ENCODE data around the gene CCDC57.

CCDC57 gene

DNA sequence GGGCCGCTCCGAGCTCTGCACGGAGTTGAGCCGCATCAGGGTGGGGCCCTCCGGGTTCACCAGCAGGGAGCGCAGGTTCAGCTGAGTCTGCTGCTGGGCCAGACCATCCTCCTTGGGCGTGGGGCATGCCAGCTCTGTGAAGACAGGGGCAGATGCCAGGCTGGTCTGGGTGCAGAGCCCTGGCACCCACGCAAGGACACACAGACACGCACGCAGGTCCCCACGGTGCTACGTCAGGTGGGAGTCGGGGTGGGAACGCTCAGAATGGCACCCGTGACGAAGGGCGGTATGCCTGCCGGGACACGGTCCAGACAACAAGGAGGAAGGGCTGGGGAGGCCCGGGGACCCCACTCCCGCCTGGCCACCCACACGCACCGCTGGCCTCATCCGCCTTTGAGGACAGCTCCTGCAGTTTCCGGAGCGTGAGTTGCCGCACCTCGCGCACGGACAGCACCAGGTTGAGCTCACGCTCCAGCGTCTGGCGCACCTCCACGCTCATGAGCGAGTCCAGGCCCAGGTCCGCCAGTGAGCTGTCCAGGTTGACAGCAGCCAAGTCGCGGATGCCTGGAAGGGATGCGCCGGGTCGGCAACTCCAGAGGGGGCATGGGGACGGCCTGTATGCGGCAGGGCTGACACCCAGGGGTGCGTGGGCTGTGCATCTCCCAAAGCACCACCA is 131.7 kb downstream of the CCDC57 start:
- in situ Hi-C loops (cut with MboI; ENCODE audit: low pct_unique_long_range_greater_than_20kb, low sequenced_read_pairs): no loop called here
- no peak for DNase-seq

- in situ Hi-C loops (cut with MboI; ENCODE audit: low pct_unique_long_range_greater_than_20kb, low sequenced_read_pairs): no loop called here
- no peak for DNase-seq
Measured at GRCh38 chr17:82080048-82080788, 132.4 kb downstream of the CCDC57 start.

GRCh38 chr17:82079001-82079677 is 133.5 kb downstream of the CCDC57 start:
- no peak for DNase-seq
- in situ Hi-C loops (cut with MboI; ENCODE audit: low pct_unique_long_range_greater_than_20kb, low sequenced_read_pairs): no loop called here

DNA sequence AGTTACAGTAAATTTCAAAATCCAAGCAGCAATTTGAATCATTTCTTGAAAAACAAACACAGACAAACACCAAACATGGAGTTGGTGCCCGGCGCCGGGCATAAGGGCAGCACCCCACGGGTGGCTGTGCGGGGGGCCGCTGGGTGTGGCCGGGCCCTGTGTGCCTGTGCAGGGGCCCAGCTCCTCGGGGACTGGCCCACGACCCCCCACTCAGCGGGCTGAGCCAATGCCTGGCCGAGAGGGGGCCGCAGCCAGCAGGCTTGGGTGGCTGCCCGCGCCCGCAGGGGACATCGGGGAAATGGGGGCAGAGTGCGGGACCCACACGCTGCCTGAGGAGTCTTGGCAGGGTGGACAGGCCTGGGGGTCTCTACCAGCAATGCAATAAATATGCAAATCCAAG is 134.2 kb downstream of the CCDC57 start:
- DNase-seq: no peak
- in situ Hi-C loops (cut with MboI; ENCODE audit: low pct_unique_long_range_greater_than_20kb, low sequenced_read_pairs): no loop called here

GRCh38 chr17:82077617-82078358 is 134.9 kb downstream of the CCDC57 start:
- DNase-seq: no peak
- in situ Hi-C loops (cut with MboI; ENCODE audit: low pct_unique_long_range_greater_than_20kb, low sequenced_read_pairs): no loop called here

DNA sequence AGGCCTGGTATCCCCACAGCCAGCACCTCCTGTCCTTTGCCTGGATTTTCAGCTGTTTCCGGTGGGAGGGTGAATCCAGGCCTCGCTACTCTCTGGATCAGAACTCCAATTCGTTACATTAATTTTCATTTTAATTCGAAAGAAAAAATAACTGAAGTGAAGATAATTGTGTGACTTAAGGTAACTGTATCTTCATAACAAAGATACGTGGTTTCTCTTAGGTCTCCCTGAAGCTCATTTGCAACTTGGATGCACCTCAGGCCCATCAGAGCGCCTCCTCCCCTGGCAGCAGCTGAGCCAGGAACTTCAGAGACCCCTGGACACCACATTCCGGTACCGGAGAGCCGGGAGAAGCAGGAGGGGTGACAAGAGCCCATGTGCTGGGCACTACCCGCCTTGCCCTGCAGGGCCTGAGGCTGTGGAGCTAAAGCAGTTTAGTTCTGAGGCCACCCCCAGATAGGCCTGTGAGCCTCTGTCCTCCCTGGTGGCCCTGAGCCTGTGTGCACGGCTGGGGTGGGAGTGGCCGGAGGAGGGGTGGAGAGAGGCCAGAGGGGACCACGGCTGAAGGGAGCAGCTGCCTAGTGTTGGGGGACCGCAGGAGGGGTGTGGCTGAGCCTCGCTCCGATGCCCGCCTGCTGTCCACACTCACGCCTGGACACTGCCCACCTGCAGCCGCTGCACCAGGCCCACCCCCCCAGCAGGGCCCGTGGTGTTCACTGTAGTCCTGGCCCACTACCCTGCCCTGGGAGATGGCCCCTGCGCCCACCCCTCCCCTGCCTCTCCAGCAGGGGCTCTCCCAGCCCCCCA is 135.7 kb downstream of the CCDC57 start:
- in situ Hi-C loops (cut with MboI; ENCODE audit: low pct_unique_long_range_greater_than_20kb, low sequenced_read_pairs): no loop called here
- DNase-seq: no peak

GRCh38 chr17:82076018-82076784 is 136.4 kb downstream of the CCDC57 start:
- DNase-seq: no peak
- in situ Hi-C loops (cut with MboI; ENCODE audit: low pct_unique_long_range_greater_than_20kb, low sequenced_read_pairs): no loop called here

- in situ Hi-C loops (cut with MboI; ENCODE audit: low pct_unique_long_range_greater_than_20kb, low sequenced_read_pairs): no loop called here
- DNase-seq: no peak
Measured at GRCh38 chr17:82073446-82073845, 139.2 kb downstream of the CCDC57 start.

- DNase-seq: no peak
- in situ Hi-C loops (cut with MboI; ENCODE audit: low pct_unique_long_range_greater_than_20kb, low sequenced_read_pairs): no loop called here
Measured at GRCh38 chr17:82072827-82073226, 139.8 kb downstream of the CCDC57 start.

DNA sequence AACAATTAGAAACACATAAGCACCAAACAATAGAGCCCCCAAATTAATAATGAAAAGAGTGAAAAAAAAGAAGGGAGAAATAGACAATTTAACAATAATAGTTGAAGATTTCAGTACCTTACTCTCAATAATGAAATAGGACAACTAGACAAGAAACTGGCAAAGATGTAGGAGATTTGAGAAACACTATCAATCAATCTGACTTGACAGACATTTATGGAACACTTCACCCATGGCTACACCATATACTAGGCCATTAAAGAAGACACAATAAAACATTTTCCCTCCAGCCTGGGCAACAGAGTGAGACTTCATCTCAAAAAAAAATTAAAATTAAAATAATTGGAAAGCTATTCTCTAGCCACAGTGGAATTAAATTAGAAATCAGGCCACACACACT is 142.0 kb downstream of the CCDC57 start:
- no peak for DNase-seq
- in situ Hi-C loops (cut with MboI; ENCODE audit: low pct_unique_long_range_greater_than_20kb, low sequenced_read_pairs): no loop called here

DNA sequence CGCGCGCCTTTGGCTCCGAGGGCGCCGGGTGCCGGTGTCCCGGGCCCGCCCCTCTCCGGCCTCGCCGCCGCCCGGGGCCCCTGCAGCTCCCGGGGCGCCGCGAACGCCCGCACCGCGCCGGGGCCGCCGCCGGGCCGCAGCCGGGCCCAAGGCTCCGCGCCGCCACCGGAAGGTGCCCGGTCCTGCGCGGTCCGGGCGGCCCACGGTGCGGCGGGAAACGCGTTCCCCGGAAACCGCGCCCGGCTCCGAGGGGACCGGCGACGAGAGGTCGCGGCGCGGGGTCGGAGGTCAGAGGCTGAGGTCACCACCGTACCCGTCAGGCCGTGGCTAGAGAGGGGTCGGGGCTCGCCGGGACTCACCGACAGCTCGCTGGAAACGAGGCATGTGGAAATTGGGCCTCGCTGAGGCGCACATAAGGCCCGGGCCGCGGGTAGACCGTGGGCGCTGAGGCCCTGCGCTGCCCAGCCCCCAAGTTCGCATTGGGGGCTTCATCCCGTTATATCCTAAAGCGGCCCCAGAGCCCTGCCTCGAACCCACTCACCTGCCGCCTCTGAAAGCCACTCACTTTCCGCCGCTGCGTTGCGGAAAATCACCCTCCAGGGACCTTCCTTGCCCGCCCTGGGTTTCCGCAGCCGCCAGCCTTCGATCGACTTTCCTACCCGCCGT is 146.9 kb downstream of the CCDC57 start, which contains the start of gene DUS1L:
Gene DUS1L (minus strand): TSS at position 167 of the 666 bp plus-strand sequence. CDS start 745 bp downstream, outside the sequence.
- in situ Hi-C loops (cut with MboI; ENCODE audit: low pct_unique_long_range_greater_than_20kb, low sequenced_read_pairs): no loop called here

GRCh38 chr17:82065193-82065637 is 147.4 kb downstream of the CCDC57 start:
- in situ Hi-C loops (cut with MboI; ENCODE audit: low pct_unique_long_range_greater_than_20kb, low sequenced_read_pairs): no loop called here
- no peak for DNase-seq

More for the DNA sequence above, 146.9 kb downstream of the CCDC57 start, which contains the start of gene DUS1L:
- peak; percentile 45 for DNase-seq

DNA sequence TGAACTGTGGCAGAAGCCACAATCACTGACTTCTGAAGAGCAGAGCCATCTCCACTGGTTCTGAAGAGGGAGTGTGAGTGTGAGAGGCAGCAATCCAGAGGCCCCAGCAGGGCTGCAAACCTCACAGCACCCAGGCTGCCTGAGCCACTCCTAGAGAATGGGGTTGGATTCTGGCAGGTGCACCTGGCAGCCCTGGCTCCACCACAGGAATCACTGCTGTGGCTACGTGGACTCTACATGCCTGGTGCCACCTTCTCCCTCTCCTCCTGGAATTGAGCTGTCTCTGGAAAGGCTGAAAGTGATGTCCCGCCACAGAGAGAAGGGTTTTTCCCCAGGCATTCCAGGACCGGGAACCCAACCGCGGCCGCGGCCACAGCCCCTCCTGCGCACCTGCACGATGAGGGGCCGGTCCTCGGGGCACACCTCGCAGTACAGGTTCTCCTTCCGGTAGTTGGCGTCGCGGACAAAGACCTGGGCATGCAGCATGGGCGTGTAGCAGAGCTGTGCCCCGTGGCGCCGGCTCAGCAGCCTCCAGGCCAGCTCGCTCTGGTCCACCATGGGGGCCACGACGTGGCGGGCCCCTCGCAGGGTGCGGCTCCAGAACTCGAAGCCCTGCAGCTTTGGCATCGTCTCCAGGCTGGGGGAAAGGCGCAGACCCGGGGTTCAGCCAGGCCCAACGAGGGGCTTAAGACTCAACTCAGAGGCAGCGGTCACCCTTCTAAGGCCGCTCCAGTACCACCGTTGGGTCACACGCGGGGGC is 148.0 kb downstream of the CCDC57 start:
- DNase-seq: no peak
- in situ Hi-C loops (cut with MboI; ENCODE audit: low pct_unique_long_range_greater_than_20kb, low sequenced_read_pairs): no loop called here

DNA sequence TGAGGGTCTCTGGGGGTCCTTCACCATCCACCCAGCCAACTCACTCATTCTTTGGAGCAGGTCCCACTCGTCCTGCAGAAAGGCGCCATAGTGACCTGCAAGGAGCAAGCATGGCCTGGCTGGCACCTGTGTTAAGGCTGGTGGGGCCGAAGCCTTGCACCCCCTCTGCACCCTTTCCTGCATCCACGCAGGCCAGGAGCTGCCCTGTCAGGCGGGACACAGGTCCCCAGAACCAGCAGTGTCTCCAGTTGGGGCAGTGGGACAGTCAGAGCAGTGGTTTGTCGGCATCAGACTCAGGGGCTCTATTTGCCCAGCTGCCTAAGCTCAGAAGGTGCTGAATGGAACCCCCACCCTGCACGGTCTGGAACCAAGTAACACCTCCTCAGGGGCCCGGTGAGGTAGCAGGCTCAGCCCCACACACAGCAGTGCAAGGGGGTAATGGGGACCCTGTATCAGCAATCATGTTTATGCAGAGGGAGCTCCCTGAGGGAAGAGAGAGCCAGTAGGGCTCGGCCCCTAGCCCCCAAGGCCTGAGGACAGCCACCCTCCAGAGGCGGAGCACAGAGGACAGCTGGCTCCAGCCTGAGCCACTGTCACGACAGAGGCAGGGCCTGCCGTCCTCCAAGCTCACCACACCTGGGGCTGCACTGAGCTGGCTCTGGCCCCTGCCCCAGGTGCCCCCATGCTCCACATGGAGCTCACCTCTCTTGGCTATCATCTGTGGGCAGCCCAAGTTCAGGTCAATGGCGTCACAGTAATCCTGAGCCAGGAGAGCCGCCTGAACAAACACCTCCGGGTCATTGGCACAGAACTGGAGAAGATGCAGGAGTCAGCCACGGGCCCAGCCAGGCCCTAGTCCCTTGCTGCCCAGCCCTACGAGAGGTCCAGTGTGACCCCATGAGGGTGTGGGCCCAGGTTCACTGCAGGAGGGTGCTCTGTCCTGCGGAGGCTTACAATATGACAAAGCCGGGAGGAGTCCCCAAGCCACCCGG is 148.9 kb downstream of the CCDC57 start:
- in situ Hi-C loops (cut with MboI; ENCODE audit: low pct_unique_long_range_greater_than_20kb, low sequenced_read_pairs): no loop called here
- no peak for DNase-seq

DNA sequence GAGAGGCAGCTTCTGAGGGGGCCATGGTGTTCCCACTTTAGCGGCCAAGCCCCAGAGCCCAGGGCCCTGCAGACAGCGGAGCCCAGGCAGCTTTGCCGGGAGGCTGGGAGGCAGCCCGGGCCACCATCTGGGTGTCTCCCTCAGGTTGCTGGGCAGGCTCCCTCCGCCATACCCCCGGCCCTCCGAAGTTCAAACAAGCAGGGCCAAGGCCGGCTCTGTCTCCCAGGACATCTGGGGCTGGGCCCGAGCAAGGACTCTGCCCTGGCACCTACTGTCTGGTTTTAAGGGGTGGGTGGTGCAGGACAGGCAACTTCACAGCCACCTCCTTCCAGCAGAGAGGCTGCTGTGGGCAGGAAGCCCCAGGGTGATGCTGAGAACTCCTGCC is 149.7 kb downstream of the CCDC57 start:
- in situ Hi-C loops (cut with MboI; ENCODE audit: low pct_unique_long_range_greater_than_20kb, low sequenced_read_pairs): no loop called here
- no peak for DNase-seq
